NCI-H82 treated with DMSO at 0.1 percent for 48 hours (cell line): ENCODE data around the gene SPTLC2.
A peak's percentile ranks its signal among the peaks of the same experiment; 100 is the strongest.

Source experiments
- DNase-seq: peaks from one replicate; lab custom pipeline; 2025; ENCODE audit not compliant: unreplicated experiment; lab: John Stamatoyannopoulos, UW

The SPTLC2 gene

DNA sequence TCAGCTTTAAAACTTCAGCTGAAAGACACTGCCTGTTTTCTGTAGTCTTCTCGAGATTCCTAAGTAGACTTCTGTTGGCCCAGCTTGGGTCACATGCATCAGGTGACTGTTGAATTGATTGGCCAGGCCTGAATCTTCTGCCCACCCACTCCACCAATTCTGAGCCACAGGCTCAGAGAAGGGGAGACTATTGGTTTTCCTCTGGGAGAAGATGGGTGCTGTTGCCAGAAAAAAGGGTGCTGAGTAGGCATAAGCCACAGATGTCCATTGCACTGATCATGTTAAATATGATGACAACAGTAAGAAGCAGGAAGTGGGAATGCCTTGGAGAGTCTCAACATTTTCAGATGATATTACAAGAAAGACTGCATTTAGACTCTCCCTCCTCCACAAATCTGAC is 6.8 kb upstream of the SPTLC2 start:
- DNase-seq = no peak

DNA sequence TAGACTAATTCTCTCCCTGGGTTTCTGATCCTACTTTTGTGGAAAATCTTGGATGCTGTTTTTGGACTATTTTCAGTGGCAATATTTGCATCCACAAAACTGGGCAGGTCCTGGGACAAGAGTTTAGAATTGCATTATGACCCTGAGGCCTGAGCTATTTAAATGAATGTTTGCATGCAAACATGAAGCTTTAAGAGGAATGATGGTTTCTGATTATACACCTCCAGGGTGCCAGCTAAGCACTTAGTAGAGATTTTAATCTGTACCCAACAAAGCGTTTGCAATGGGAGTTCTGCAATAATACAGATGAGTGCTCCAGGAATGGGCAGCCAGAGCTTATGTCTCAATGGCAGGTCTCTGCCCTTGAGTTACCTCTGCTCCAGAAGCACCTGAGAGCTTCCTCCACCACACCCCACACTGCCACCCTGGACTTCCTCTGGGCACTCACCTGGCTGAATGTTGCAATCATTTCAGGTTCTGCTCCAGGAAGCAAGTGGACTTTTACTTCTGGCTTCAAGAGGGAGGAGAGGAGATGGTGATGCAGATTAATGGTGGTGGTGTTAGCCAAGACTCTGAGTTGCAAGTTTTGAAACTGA is 6.0 kb upstream of the SPTLC2 start:
- no peak for DNase-seq

DNA sequence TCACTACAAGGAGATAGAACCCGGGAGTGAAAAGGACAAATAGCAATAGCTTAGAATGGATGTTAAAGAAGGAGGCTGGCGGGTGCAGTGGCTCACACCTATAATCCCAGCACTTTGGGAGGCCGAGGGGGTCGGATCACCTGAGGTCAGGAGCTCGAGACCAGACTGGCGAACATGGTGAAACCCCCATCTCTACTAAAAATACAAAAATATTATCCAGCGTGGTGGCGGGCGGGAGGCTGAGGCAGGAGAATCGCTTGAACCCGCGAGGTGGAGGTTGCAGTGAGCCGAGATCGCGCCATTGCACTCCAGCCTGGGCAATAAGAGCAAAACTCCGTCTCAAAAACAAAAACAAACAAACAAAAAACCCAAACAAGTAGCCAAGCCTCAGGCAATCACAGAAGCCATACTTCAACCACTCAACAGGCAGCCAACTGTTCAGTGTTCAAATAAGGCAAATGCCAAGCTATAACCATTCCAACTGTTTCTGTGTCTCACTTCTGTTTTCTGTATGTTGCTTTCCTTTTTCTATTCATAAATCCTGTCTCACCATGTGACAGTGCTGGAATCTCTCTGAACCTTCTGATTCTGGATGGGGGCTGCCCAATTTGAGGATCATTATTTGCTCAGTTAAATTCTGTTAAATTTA is 3.9 kb upstream of the SPTLC2 start:
- DNase-seq = no peak

DNA sequence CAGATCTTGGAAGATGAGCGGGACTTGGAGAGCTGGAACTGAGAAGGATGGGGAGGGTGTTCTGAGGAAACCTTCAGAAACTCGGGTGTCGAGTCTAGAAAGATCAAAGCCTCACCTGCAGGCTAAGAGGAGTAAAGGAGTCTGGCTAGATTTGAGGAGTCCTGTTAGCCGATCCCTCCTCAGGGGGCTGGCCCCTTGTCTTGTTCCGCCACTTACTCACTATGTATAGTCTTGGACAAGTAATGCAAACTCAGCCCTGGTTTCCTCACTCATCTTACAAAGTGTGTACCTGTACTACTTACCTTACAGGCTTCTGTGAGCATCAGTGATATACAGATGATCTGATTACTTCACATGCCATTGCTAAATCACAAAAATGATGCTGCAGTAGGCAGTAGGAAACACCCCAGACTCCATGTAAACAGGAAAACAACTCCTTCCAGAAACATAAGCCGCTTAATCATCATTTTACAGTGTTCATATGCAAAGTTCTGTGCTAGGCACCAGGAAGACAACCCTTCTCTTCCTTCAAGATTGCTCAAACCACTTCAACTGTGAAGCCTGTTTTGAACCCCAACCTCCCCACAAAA is 2.0 kb upstream of the SPTLC2 start:
- no peak for DNase-seq

DNA sequence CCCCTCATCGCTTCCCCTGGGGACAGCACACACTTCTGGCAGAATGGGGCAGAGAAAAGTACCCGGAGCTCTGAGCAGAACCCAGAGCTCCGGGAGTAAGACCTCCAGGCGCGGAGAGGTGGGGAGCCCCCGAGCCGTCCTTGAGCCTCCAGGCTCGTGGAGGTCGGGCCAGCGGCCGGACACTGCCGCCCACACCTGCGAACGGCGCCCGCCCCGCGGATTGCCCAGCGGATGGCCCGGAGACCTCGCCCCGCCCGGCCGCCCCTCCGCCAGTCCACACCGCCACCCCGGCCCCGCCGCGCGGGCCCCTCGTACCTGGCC is 344 bp downstream of the SPTLC2 start:
- no peak for DNase-seq

DNA sequence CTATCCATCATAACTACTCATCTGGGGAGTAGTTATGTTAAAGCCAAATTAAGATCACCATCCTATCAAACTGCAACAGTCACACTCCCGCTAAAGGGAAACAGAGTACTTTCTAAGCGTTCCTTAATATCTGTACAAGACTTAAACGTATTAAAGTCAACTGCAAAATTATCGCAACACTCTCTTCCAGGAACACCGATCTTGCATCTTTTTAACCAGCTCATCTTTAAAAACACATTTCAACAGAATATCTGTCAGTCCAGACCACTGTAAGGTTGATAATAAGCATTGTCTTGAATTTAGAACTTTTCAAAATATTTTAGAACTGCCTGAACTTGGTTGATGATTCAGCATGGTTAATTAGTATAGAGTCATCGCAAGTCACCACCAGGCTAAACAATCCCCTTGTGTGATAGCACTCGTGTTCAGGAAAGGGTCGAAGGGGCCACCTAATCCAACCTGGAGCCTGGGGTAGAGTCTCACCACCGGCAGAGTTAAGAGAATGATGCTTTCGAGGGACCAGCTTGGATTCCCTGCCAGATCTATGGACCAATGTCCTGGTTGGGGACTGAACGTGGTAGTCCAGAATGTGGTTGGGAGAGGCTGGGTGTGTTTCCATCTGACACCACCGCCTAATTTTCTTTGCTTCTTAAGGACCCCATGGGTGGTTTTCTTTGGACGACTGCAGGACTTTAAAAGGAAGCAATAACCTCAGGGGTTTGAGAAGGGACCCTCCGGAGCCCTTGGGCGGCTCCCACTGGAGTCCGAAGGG is 890 bp downstream of the SPTLC2 start:
- DNase-seq = no peak

DNA sequence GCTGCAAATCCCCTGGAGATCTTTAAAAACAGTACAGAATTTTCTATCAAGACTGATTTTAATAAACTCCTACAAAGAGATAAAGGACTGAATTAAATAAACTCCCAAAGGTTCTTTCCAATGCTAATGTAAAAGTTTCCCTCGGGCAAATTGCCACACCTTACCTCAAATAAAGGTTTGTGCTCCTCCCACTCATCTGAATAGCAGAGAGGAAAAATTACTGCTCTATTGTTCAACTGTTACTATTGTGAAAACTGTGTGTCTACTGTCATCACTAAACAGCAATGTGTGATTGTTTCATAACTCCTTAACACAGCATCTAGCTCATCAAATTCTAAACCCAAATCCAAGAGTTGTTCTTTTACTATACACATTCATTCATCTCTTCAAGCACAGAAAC is 3.2 kb downstream of the SPTLC2 start:
- no peak for DNase-seq

DNA sequence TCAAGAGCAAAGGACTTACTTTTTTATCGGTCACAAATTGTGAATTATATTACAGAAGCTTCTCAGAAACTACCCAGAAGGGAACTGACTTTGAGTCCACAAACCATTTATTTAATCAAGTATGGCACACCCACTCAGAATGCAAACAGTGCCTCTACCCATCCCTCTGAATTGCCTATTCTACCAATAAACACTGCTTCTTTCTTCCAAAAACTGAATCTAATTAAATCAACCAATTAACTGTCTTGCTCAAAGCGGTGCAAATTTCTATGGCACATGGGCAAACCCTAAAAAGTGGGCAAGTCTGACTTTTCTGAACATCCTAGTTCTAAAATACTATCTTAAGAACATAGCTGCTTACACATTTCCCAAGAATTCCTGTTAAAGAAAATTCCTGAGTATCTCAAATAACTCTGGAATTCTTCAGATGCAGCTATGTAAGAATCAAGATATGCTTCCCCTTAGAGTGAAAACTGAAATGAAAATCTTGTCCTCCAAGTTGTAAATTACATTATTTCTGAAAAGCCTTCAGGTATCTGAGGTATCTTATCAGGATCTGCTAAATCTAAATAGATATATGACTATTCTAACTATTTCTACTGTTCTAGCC is 4.3 kb downstream of the SPTLC2 start:
- no peak for DNase-seq

DNA sequence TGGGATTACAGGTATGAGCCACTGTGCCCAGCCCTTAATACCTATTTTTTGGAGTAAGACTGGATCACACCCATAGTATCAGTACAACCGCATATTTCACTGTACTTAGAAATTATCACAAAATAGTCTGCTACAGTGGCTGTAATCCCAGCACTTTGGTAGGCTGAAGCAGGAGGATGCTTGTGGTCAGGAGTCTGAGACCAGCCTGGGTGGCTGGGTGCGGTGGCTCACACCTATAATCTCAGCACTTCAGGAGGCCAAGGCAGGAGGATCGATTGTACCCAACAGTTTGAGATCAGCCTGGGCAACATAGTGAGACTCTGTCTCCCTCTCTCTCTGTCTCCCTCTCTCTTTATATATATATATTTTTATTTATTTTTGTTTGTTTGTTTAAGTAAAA is 5.9 kb downstream of the SPTLC2 start:
- no peak for DNase-seq

DNA sequence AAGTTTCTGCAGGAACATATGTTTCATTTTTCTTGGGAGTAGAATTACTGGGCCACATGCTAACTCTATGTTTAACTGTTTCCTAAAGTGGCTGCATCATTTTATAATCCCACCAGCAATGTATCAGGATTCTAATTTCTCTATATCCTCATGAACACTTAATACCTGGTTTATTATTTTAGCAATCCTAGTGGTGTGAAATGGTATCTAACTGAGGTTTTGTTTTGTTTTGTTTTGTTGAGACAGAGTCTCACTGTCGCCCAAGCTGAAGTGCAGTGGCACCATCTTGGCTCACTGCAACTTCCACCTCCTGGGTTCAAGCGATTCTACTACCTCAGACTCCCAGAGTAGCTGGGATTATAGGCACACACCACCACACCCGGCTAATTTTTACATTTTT is 6.5 kb downstream of the SPTLC2 start:
- no peak for DNase-seq

DNA sequence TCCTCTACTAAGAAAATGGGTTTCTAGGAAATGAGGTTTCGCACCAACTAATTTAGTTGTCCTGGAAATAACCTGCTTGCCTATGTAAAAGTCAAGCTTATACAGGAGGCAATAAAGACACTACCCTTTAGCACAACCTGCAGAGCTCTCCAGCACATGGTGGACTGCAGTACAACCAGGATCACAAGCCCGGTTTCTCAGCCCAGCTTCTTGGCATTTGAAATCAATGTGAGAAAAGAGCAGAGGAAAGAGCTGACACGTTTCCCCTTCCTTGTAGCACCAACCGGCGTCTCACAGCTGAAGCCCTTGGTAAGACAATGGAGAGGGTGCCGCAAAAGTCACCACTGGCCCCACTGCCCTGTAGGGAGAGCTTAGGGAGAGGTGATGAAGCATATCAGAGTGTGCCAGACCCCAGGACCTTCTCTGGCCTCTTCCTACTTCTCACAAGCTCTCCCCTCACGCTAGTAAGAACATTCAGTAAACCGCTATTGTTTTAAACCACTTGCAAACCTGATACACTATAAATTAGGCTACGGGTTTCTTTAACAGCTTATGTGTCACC is 8.6 kb downstream of the SPTLC2 start:
- DNase-seq = no peak

DNA sequence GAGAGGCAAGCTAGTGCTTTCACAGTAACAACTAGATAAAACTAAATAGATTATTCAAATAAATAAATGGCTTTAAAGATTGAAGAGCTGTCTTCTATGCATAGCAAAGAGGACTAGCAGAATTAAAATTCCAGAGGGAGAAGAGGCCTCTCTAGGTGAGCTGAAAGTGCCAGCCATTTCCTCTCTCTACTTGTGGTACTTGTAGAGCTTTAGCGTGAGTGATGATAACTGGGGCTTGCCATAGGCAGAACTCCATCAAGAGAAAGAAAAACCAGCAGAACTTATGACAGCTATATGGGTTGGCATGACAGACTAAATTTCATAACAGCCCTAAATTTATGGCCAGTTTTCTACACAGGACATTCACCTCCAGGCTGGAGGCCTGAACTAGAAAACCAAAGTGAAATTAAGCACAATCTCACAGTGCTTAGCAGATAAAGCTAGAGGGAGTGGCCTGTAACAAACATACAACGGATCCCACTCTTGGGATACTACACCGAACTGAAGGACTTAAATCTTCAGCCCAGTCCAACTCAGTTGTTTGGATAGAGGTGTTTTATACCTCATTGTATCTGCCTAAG is 11.0 kb downstream of the SPTLC2 start:
- no peak for DNase-seq

DNA sequence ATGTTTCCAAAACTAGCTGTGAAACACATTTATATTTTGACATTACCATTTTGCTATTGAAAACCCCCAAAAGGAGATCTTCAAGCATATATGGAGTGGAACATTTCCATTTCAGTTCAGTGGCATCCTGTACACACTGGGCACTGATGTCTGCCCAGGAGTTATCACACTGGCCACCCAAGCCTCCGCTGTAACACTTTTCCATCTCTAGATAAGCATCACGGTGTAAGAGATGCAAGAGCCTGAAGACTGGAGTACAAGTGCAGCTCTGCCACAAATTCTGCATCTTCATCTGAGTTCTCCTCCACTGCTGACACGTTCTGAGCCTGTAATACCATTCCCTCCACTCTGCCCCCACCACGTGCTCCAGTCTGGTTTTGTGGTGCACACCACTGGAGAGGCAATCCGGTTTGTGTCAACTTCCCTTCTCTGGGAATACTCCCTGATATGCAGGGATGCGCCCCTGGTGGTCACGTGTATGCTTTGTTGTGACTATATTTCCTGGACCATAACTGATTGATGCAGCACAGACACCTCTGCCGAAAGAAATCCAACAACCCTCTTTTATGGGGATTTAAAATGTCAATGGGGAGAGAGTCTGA is 12.7 kb downstream of the SPTLC2 start:
- DNase-seq = peak; percentile 1

DNA sequence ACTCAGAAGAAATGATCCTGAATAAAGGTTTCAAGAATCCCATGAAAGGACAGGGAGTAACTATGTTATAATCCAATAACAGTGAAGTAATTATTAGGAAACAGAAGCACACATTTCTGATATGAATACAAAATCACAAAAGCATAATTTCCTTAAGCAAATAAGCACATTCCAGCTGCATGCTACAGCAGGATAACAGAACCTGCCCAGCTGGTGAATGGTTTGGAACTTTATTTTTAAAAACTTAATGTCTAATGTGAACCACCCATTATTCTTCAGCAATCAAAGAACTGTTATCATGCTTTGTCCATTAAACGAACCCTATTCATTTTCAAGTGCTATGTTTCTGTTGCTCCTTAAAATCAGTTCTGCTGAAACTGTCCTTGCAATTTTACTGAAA is 13.4 kb downstream of the SPTLC2 start:
- no peak for DNase-seq

DNA sequence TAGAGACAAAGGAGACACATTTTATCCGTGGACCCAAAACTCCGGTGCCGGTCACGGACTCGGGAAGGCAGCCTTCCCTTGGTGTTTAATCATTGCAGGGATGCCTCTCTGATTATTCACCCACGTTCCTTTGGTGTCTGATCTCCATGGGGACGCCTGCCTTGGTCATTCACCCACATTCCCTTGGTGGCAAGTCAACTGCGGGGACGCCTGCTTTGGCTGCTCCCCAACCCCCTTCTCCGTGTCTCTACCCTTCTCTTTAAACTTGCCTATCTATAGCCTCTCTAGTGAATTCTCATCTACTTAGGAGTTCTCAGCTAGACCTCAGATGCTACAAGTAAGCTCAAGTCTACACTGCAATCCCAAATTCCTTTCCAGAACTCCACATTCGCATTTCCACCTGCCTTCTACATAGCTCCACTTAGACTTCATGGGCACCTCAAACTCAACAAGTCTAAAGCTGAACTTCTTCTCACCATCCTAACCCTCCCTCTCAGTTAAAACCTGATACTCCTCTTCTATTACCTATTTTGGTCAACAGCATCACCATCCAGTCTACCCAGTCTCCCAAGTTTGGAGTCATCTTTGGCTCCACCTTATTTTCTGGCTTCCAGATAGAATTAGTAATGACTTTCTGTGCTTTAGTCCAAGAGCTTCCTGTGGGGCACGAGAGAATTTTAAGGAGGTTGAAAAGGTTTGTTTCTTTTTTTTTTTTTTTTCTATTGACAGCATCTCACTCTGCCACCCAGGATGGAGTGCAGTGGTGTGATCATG is 14.4 kb downstream of the SPTLC2 start:
- DNase-seq = no peak

DNA sequence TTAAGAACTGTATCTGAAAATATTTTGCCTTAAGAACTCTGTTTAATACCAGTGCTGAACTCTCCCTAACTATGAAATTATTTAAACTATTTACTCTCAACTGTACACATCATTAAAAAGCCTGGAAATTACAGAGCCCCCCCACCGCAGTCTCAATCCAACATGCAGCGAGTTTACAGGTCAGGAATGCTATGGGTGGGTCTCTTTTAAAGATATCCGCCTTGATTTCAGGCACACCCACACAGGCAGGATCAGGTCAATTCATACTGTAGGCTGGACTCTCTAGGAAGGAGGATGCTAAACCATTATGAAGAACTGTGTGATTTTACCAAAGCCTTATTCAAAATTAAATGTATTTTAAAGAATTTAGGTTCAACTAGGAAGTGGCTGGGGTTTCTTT is 16.5 kb downstream of the SPTLC2 start:
- no peak for DNase-seq

DNA sequence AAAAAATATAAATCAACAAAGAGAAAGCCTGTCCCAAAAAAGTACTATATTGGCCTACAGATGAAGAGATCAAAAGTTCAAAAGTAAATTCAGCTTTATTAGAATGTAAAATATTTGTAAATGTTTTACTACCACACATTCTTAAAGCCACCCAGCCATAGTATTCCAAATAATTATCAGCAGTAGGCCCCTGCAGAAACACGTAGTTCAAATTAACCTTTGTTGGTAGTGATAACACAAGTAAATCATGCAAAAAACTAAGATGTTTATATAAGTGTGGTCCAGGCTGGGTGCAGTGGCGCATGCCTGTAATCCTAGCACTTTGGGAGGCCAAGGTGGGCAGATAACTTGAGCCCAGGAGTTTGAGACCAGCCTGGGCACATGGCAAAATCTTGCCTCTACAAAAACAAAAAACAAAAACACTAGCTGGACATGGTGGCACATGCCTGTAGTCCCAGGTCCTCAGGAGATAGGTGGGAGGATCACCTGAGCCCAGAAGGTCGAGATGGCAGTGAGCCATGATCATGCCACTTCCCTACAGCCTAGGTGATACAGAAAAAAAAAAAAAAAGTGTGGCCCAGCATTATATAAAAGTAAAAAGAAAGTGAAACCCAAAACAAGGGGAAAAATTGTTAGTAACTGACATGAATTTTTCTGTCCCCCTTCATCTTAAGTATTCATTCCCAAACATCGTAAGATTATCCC is 17.9 kb downstream of the SPTLC2 start:
- DNase-seq = no peak

DNA sequence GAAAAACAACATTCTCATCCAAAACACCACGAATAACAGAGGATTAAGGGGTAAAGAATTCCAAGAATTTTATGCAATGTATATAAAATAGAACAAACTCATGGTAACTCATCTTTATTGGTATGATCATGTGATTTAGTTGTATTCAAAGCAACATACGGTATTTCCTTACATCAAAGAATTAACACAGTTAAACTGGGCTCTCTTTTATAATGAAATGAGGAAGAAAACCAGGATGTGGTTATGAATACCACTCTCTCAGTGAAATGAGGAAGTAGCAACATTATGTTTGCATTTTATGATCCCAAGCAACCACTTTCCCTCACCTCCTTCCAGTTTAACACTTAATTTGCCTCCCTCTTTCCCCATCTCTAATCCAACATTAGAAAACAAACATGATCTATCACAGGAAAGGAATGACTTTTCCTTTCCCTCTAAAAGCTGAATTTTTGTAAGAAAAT is 22.9 kb downstream of the SPTLC2 start:
- DNase-seq = no peak

DNA sequence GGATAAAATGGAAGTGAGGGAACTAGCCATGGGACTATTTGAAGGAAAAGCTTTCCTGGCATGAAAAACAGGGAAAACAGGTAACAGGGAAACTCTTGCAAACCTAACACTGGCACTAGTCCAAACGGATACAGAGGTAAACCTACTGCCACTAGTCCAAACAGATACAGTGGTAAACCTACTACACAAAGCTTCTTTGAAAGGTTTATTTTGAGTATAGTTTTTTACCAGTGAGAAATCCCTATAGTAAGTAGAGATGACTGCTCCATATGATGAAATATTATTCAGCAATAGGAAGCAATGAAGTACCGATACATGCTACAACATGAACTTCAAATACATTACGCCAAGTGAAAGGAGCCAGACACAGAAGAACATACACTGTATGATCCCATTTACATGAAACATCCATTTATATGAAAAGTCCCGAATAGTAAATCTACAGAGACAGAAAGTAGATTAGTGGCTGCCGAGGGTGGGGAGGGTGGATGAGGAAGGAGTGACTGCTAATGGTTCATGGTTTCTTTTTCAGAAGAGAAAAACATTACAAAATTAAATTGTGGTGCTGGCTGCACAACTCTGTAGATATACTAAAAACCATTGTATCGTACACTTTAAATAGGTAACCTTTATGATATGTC is 25.5 kb downstream of the SPTLC2 start:
- DNase-seq = no peak
